SH-SY5Y (cell line): ENCODE data around the gene TINAGL1.

ENCODE experiments used
- GATA2 ChIP-seq: IDR thresholded peaks from 2 replicates; pipeline ENCODE4 v1.6.1; 2011; ENCODE audit warnings: mild to moderate bottlenecking, low read depth, low read length
- GATA3 ChIP-seq: IDR thresholded peaks from 2 replicates; pipeline ENCODE4 v1.6.1; 2011; ENCODE audit warnings: low read depth, mild to moderate bottlenecking, low read length, moderate library complexity

TINAGL1 gene

GRCh38 chr1:31576201-31576669, at the start of gene TINAGL1:
TINAGL1 (plus strand) TSS chr1:31576515; CDS start chr1:31577149, 634 bp downstream.
- no peak for TF ChIP-seq GATA2
- no peak for TF ChIP-seq GATA3

GRCh38 chr1:31529999-31530684, 46.2 kb upstream of the TINAGL1 start:
- TF ChIP-seq GATA2 (no peak), GATA3 (no peak)

GRCh38 chr1:31531177-31531999, 44.9 kb upstream of the TINAGL1 start:
- peak; percentile 80 for TF ChIP-seq GATA2
- peak; percentile 83 for TF ChIP-seq GATA3

GRCh38 chr1:31532173-31532572, 44.1 kb upstream of the TINAGL1 start:
- no peak for TF ChIP-seq GATA3
- TF ChIP-seq GATA2, result no peak

GRCh38 chr1:31535561-31535960, 40.8 kb upstream of the TINAGL1 start:
- TF ChIP-seq GATA3 (no peak), GATA2 (no peak)

GRCh38 chr1:31539329-31539728, 37.0 kb upstream of the TINAGL1 start:
- TF ChIP-seq GATA3 (no peak), GATA2 (no peak)

GRCh38 chr1:31541194-31541593, 35.1 kb upstream of the TINAGL1 start:
- no peak for TF ChIP-seq GATA2
- no peak for TF ChIP-seq GATA3

GRCh38 chr1:31545927-31546540, 30.3 kb upstream of the TINAGL1 start:
- TF ChIP-seq GATA3 (no peak), GATA2 (no peak)

- TF ChIP-seq GATA3, result no peak
- no peak for TF ChIP-seq GATA2
Measured at GRCh38 chr1:31548534-31548906, 27.8 kb upstream of the TINAGL1 start.

GRCh38 chr1:31548907-31549808, 27.2 kb upstream of the TINAGL1 start:
- TF ChIP-seq GATA3 (peak; percentile 40; the same call in 1 of the 2 replicates), GATA2 (peak; percentile 89)

- TF ChIP-seq GATA2 (no peak), GATA3 (no peak)
Measured at GRCh38 chr1:31549809-31550620, 26.3 kb upstream of the TINAGL1 start.

GRCh38 chr1:31551208-31551607, 25.1 kb upstream of the TINAGL1 start:
- no peak for TF ChIP-seq GATA3
- no peak for TF ChIP-seq GATA2

GRCh38 chr1:31552489-31552888, 23.8 kb upstream of the TINAGL1 start:
- TF ChIP-seq GATA2 (no peak), GATA3 (no peak)
